BLaER1 (cell line): Measurements from ENCODE around the gene NUP210.
A peak's percentile ranks its signal among the peaks of the same experiment; 100 is the strongest.

Experiments
- H3K27ac ChIP-seq: shearing (Covaris generic); formaldehyde crosslinking; 2 replicates; pipeline ENCODE4 v1.8.1; 2022
- H3K27me3 ChIP-seq: shearing (Covaris generic); formaldehyde crosslinking; 2 replicates; pipeline ENCODE4 v1.8.1; 2022
- H3K36me3 ChIP-seq: shearing (Covaris generic); formaldehyde crosslinking; 2 replicates; pipeline ENCODE4 v1.8.1; 2022
- H3K4me1 ChIP-seq: shearing (Covaris generic); formaldehyde crosslinking; 2 replicates; pipeline ENCODE4 v1.8.1; 2022
- H3K4me2 ChIP-seq: shearing (Covaris generic); formaldehyde crosslinking; 2 replicates; pipeline ENCODE4 v1.8.1; 2022
- H3K4me3 ChIP-seq: shearing (Covaris generic); formaldehyde crosslinking; 2 replicates; pipeline ENCODE4 v1.8.1; 2022
- H3K9ac ChIP-seq: shearing (Covaris generic); formaldehyde crosslinking; 2 replicates; pipeline ENCODE4 v1.8.1; 2022
- H3K9me3 ChIP-seq: shearing (Covaris generic); formaldehyde crosslinking; 2 replicates; pipeline ENCODE4 v1.8.1; 2022
- H4K20me1 ChIP-seq: shearing (Covaris generic); formaldehyde crosslinking; 2 replicates; pipeline ENCODE4 v1.8.1; 2022
- Cebpa-rat ChIP-seq: shearing (Covaris generic); IDR thresholded peaks from 2 replicates; pipeline ENCODE4 v1.8.1; 2022

Gene NUP210

DNA sequence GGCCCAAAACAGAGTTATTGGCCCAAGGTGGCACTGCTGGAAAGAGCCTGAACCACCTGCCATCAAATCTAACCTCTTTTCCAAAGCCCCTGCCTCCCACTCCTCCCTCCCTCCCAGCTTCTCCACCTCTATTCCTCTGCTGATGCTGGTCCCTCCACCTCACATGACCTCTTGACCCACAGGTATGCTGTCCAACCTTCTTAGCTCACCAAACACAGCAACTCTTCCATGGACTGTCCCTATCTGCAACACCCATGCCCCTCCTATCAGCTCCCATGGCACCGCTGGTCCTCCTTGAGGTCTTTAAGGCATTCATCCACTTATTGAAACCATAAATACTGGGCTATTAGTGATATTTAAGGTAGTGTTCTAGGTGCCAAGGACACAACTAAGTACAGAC lies 12.6 kb downstream of the NUP210 start:
- TF ChIP-seq Cebpa-rat: no peak
- Histone ChIP-seq H3K27ac (no peak overlapping the region), H3K27me3 (no peaks in the 10 kb centered on the region), H3K4me3 (no peak overlapping the region), H3K4me2 (no peak overlapping the region), H3K36me3 (peaks cover 54% of the 10 kb centered on the region), H4K20me1 (peaks cover 86% of the 10 kb centered on the region), H3K9ac (no peak overlapping the region), H3K4me1 (peaks cover 48% of the 10 kb centered on the region), H3K9me3 (peaks cover 32% of the 10 kb centered on the region)

DNA sequence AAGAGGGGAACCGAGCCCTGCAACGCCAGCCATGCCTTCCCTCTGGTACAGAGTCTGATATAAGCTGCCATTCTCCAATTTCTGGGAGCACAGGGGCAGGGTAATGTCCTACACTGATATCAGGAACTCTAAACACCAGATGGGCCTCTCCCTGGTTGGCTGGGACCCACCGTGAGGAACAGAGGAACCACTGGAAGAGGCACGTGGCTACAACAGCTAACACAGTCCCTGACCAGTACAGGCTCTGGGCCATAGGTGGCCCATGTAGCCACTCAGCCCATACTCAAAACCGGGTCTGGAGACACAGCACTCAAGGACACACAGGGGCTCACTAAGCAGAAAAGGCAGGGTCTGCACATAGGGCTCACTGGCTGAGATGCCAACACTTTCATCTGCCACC lies 13.9 kb downstream of the NUP210 start:
- Histone ChIP-seq H3K9me3 (peaks cover 32% of the 10 kb centered on the region), H3K9ac (no peak overlapping the region), H3K27me3 (no peaks in the 10 kb centered on the region), H3K4me2 (no peak overlapping the region), H3K4me3 (no peak overlapping the region), H4K20me1 (peaks cover 91% of the 10 kb centered on the region), H3K27ac (0 out of 2 replicates have a peak overlapping the region, but pooled peaks have one; percentile 14), H3K36me3 (peaks cover 59% of the 10 kb centered on the region), H3K4me1 (peaks cover 45% of the 10 kb centered on the region)
- TF ChIP-seq Cebpa-rat: no peak

DNA sequence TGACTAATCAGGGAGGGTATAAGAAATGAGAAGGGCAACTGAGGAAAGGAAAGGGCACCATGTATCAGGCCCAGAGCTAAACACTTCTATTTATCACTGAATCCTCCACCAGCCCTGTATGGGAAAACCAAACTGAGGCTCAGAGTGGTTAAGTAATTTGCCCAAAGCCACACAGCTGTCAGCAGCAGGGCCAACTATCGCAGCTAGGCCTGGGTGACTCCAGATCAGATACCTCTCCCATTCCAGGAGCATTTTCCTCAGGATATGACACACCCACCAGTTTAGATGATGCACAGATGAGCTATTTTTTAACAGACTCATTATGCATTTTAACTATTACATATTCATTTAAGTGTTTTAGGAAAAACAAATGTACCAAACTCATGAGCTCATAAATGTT lies 14.5 kb downstream of the NUP210 start:
- H3K9me3 ChIP-seq: peaks cover 32% of the 10 kb centered on the region
- H4K20me1 ChIP-seq: peaks cover 91% of the 10 kb centered on the region
- peaks cover 65% of the 10 kb centered on the region for H3K36me3 ChIP-seq
- TF ChIP-seq Cebpa-rat: no peak
- no peaks in the 10 kb centered on the region for H3K27me3 ChIP-seq
- H3K4me2 ChIP-seq: no peak overlapping the region
- no peak overlapping the region for H3K27ac ChIP-seq
- H3K4me3 ChIP-seq: no peak overlapping the region
- H3K9ac ChIP-seq: no peak overlapping the region
- H3K4me1 ChIP-seq: peaks cover 48% of the 10 kb centered on the region

DNA sequence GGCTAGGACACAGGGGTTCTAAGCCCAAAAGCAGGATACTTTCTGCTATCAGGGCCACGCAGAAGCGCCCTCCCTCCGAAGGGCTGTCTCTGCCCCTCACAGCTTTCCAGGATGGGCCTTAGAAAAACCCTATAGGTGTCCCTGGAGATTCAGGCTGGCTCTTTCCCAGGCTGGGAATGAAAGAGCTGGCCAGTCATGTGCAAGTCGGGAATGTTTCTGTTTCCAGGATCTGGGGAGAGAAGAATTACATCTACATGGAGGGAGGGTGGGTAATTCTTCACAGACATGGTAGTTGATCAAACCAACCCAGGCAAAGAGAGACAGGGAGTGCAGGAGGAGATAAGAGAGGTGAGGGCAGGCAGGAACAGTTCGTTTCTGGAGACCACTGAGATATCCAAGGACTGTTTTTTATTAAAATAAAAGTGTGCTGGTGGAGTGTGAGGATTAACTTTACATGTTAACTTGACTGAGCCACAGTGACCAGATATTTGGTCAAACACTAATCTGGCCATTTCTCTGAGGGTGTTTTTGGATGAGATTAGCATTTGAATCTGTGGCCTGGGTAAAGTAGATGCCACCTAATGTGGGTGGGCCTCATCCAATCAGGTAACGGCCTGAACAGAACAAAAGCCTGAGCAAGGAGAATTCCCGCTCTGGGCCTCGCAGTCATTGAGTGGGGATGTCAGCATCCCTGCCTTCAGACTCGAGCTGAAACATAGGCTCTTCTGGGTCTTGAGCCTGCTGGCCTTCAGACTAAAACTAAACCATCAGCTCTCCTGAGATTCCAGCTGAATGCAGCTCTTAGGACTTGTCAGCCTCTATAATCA lies 15.3 kb downstream of the NUP210 start:
- TF ChIP-seq Cebpa-rat: no peak
- H3K4me3 ChIP-seq: no peak overlapping the region
- H3K9ac ChIP-seq: no peak overlapping the region
- H3K27me3 ChIP-seq: no peaks in the 10 kb centered on the region
- 0 out of 2 replicates have a peak overlapping the region, but pooled peaks have one; percentile 10 for H3K4me2 ChIP-seq
- peaks cover 29% of the 10 kb centered on the region for H3K9me3 ChIP-seq
- H3K4me1 ChIP-seq: peaks cover 54% of the 10 kb centered on the region
- peaks cover 69% of the 10 kb centered on the region for H3K36me3 ChIP-seq
- peaks cover 96% of the 10 kb centered on the region for H4K20me1 ChIP-seq
- peak overlapping the region; percentile 4; the same call in 1 of the 2 replicates for H3K27ac ChIP-seq

DNA sequence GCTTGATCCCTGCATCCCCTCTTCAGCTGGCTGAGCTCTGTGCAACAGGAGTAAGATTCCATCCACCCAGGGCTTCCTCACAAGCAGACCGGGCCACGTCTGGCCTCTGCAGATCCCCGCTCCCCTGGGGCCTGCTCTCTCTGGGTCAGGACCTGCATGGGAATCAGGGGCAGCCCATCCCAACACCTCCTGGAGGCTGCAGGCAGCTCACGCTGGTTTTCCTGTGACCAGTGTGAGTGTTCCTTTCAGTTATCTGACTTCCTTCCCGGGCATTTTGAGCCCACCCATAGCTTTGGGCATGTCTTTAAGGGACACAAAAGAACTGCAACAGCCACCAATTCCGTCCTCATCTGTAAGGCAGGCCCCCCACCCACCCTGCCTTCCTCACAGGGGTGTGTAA lies 16.3 kb downstream of the NUP210 start:
- peak overlapping the region; percentile 42; the same call in 1 of the 2 replicates for H3K27ac ChIP-seq

DNA sequence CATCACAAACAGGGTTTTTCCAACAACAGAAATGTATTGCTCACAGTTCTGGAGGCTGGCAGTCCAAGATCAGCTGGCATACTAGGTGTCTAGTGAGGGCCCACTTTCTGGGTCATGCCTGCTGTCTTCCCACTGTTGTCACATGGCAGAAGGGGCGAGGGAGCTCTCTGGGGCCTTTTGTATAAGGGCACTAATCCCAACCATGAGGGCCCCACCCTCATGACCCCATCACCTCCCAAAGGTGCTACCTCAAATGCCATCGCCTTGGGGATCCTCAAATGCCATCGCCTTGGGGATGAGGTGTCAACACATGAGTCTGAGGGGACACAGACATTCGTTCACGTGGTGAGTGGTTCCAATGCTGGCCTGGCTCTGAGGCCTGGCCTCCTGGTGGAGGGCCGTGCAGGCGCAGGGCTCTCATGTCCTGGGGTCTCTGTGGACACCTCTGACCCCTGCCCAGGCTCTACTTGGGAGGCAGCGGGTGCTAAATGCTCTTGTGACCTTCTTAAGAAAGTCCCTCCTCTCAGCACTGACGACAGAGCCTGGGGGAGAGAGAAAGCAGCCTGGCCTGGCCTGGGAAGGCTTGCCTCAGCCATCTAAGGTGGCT lies 16.8 kb downstream of the NUP210 start:
- TF ChIP-seq Cebpa-rat: no peak
- H4K20me1 ChIP-seq: peaks cover 100% of the 10 kb centered on the region
- no peak overlapping the region for H3K4me3 ChIP-seq
- peaks cover 69% of the 10 kb centered on the region for H3K36me3 ChIP-seq
- H3K27ac ChIP-seq: peak overlapping the region; percentile 42; the same call in 1 of the 2 replicates
- H3K9me3 ChIP-seq: peaks cover 14% of the 10 kb centered on the region
- H3K4me2 ChIP-seq: peak overlapping the region; percentile 21; the same call in 1 of the 2 replicates
- no peak overlapping the region for H3K9ac ChIP-seq
- no peaks in the 10 kb centered on the region for H3K27me3 ChIP-seq
- peaks cover 54% of the 10 kb centered on the region for H3K4me1 ChIP-seq

More for the DNA sequence above, 16.3 kb downstream of the NUP210 start:
- peak overlapping the region; percentile 21; the same call in 1 of the 2 replicates for H3K4me2 ChIP-seq
- peaks cover 19% of the 10 kb centered on the region for H3K9me3 ChIP-seq
- peaks cover 69% of the 10 kb centered on the region for H3K36me3 ChIP-seq
- peaks cover 100% of the 10 kb centered on the region for H4K20me1 ChIP-seq
- H3K9ac ChIP-seq: peak overlapping the region; percentile 18; the same call in 1 of the 2 replicates
- no peak overlapping the region for H3K4me3 ChIP-seq
- H3K27me3 ChIP-seq: no peaks in the 10 kb centered on the region
- TF ChIP-seq Cebpa-rat: no peak
- peaks cover 54% of the 10 kb centered on the region for H3K4me1 ChIP-seq

DNA sequence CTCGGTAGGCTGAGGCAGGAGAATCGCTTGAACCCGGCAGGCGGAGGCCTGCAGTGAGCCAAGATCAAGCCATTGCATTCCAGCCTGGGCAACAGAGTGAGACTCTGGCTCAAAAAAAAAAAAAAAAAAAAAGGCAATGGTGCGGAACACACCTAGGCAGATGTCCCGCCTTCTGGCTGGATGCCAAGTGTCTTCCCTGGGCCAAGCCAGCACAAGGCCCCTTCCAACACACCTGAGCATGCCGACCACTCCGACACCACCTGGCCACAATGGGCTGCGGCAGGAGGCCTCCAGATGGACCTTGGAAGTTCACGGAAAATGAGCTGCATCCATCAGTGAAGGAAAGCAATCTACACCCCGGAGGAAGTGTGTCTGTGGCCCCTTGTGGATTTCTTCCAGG lies 19.0 kb downstream of the NUP210 start:
- peak overlapping the region; percentile 59 for H3K4me2 ChIP-seq
- H3K27ac ChIP-seq: no peak overlapping the region
- H3K27me3 ChIP-seq: no peaks in the 10 kb centered on the region
- no peak overlapping the region for H3K9ac ChIP-seq
- no peak overlapping the region for H3K4me3 ChIP-seq
- H3K36me3 ChIP-seq: peaks cover 76% of the 10 kb centered on the region
- H3K4me1 ChIP-seq: peaks cover 42% of the 10 kb centered on the region
- H4K20me1 ChIP-seq: peaks cover 100% of the 10 kb centered on the region
- TF ChIP-seq Cebpa-rat: no peak
- peaks cover 7% of the 10 kb centered on the region; the same call in 1 of the 2 replicates for H3K9me3 ChIP-seq

GRCh38 chr3:13400114-13400673 lies 19.9 kb downstream of the NUP210 start:
- Histone ChIP-seq H3K4me2 (peak overlapping the region; percentile 59), H3K27me3 (no peaks in the 10 kb centered on the region), H3K4me1 (peaks cover 36% of the 10 kb centered on the region), H3K4me3 (no peak overlapping the region), H3K9ac (no peak overlapping the region), H3K9me3 (peaks cover 7% of the 10 kb centered on the region; the same call in 1 of the 2 replicates), H3K36me3 (peaks cover 85% of the 10 kb centered on the region), H3K27ac (peak overlapping the region; percentile 66), H4K20me1 (peaks cover 100% of the 10 kb centered on the region)
- no peak for TF ChIP-seq Cebpa-rat

DNA sequence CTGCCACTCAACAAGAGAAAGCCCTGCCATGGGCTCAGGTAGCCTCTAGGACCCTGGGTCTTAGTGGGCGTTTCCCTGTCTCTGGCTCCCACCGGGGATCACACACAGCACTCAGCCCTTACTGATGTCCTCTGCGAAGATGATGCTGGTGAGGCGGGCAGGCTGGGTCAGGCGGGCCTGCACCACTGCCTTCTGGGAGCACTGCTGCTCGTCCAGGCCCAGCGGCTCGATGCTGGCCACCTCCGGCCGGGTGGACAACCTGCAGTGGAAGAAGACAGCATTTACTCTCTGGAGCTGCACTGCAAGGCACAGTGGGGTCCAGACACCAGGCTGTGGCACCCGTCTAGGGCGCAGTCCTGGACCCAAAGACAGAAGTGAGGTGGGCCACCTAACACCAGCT lies 20.5 kb downstream of the NUP210 start:
- Histone ChIP-seq H3K36me3 (peaks cover 91% of the 10 kb centered on the region), H3K9me3 (peaks cover 7% of the 10 kb centered on the region; the same call in 1 of the 2 replicates), H3K9ac (no peak overlapping the region), H3K4me1 (peaks cover 31% of the 10 kb centered on the region), H3K27ac (no peak overlapping the region), H4K20me1 (peaks cover 100% of the 10 kb centered on the region), H3K27me3 (no peaks in the 10 kb centered on the region), H3K4me2 (no peak overlapping the region), H3K4me3 (no peak overlapping the region)
- no peak for TF ChIP-seq Cebpa-rat
